Spleen (tissue), 11 donors: ENCODE measurements around the gene CD8B. TPM values are rescaled to one million over a fixed set of nuclear protein-coding genes. Genes with fewer than 3 reads are reported as not detected.
A peak's percentile ranks its signal among the peaks of the same experiment; 100 is the strongest.

ENCODE experiments used
- DNase-seq: peaks from one replicate; pipeline ENCODE4 v3.0.0-alpha.2; 2020
- H3K27ac ChIP-seq, 8 donors: fragments of 200-600 bp; sonication (generic) in 7 of 8; 1 replicate in 4 of 8; 2 replicates in 4 of 8; pipeline versions ENCODE4 v1.5.0 to v1.8.0; 2016 to 2021; ENCODE audit warnings: inconsistent platforms in 4 of 8, mild to moderate bottlenecking in 4 of 8, moderate library complexity in 1 of 8
- H3K27me3 ChIP-seq, 7 donors: fragments of 200-600 bp; sonication (generic) in 6 of 7; replicated peaks in 1 of 7; 1 replicate in 4 of 7; 2 replicates in 3 of 7; pipeline versions ENCODE4 v1.5.0 to v1.8.0; 2016 to 2021; ENCODE audit warnings: inconsistent platforms in 3 of 7, mild to moderate bottlenecking in 1 of 7
- H3K36me3 ChIP-seq, 6 donors: fragments of 200-600 bp; sonication (generic) in 5 of 6; 1 replicate in 4 of 6; 2 replicates in 2 of 6; pipeline versions ENCODE4 v1.5.0 to v1.8.0; 2016 to 2021; ENCODE audit warnings: inconsistent platforms in 2 of 6
- H3K4me1 ChIP-seq, 6 donors: fragments of 200-600 bp; sonication (generic) in 5 of 6; 1 replicate in 3 of 6; 2 replicates in 3 of 6; pipeline versions ENCODE4 v1.5.0 to v1.8.0; 2016 to 2021; ENCODE audit warnings: inconsistent platforms in 3 of 6
- H3K4me3 ChIP-seq, 8 donors: fragments of 200-600 bp; sonication (generic) in 7 of 8; 1 replicate in 4 of 8; 2 replicates in 4 of 8; pipeline versions ENCODE4 v1.5.0 to v1.8.0; 2016 to 2021; ENCODE audit warnings: inconsistent platforms in 4 of 8, mild to moderate bottlenecking in 4 of 8, moderate library complexity in 2 of 8
- H3K9me3 ChIP-seq, 8 donors: fragments of 200-600 bp; sonication (generic) in 7 of 8; 1 replicate in 4 of 8; 2 replicates in 4 of 8; pipeline versions ENCODE4 v1.5.0 to v1.8.0; 2016 to 2021; ENCODE audit warnings: inconsistent platforms in 4 of 8
- POLR2A ChIP-seq, 3 donors: fragments of 450-650 bp; IDR thresholded peaks; one replicate each; pipeline ENCODE4 v1.5.1; 2017; ENCODE audit warnings: antibody characterized with exemption in 3 of 3, mild to moderate bottlenecking in 1 of 3
- POLR2AphosphoS5 ChIP-seq, 3 donors: sonication (generic); formaldehyde crosslinking; IDR thresholded peaks; one replicate each; pipeline ENCODE4 v1.5.1; 2017; ENCODE audit warnings: antibody characterized with exemption in 3 of 3
- WGBS, 5 donors: extraction: QIAGEN DNeasy Blood & Tissue Kit in 3 of 5; methylation state at CpG; one replicate each; pipeline versions ENCODE4 v1.1.5 to v1.1.7; 2013 to 2018; 5-methylcytosine and 5-hydroxymethylcytosine counted together
- intact Hi-C: fragments of 100-400 bp; cut with DNase I; formaldehyde crosslinking; loops from one replicate; pipeline ENCODE4 v1.15.0; 2023; ENCODE audit warnings: low total_unique reads
- polyA plus RNA-seq, 3 donors: library from polyadenylated mRNA; stranded (reverse); fragments of 200-250 nt; gene quantifications; one replicate each; pipeline ENCODE4 v1.2.1, GENCODE V29; 2013
- total RNA-seq, 7 donors: library from RNA; depleted of rRNA in 3 of 7; stranded (reverse); fragments of >200 nt in 3 of 7; fragmentation: NEBNext Ultra II Directional in 4 of 7; extraction: Animal tissue kit (Norgen Biotek cat#: 25700) in 4 of 7; gene quantifications; one replicate each; pipeline versions ENCODE4 v1.1.0 to v1.2.1, GENCODE V29; 2016 to 2021
- TF ChIP-seq, protein P1 (sequence below), 11 experiments: fragments of 200-600 bp in 7 of 11; fragments of 450-650 bp in 4 of 11; sonication (generic) in 4 of 11; IDR thresholded peaks in 8 of 11; conservative IDR thresholded peaks in 3 of 11; 1 replicate in 7 of 11; 2 replicates in 4 of 11; pipeline versions ENCODE4 v1.4.0 to v1.8.0; 2016 to 2021; ENCODE audit warnings: antibody characterized with exemption in 11 of 11, inconsistent platforms in 4 of 11, mild to moderate bottlenecking in 1 of 11
- donor health status: healthy with polysubstance abuse.
- donor health status: DM: no; HTN: no; CAD: no; lungs with moderate emphysema.
- donor health status: DM: no; HTN: no; CAD: no.
- donor health status: Bipolar disorder and iron deficiency.
- donor health status: healthy.
- donor health status: DM: no; HTN: no; CAD: no.
- donor health status: DM: yes; HTN: yes; CAD: no.

Gene CD8B
- total and polyA plus RNA-seq, 10 donors: 5.0 to 24.3 (median 17.0) TPM

DNA sequence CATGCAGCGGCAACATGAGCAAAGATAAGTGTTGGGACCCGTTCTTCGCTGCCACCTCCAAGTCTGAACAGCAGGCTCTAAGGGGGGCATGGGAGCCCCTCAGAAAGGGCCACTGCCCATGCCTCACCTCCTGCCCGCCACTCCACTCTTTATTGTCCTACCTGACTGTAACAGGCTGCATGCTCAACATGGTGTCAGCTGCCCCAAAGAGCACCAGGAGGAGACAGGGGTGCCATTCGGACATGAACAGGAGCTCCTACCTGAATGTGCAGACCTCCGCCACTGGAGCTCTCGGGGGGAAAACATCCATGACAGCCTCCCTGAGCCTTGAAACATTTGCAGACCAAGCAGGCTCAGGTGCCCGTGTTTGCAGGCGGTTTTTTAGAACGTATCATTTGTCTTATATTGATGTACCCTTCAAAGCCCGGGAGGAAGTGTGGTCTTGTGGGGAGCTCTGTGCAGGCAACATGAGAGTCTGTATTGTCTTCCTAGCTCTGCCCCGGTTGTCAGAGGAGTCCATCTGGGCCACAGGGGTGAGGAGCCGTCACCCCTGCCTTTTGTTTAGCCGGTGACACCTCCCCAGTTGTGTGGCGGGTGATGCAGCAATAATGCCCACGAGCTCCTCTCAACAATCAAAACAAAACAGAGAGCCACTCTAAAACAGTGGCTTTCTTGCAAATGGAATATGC is 35.8 kb downstream of the CD8B start:
- 60 to 69% (median 66%) methylated on average over 13 to 16 of the region's 16 CpGs for WGBS, 5 donors
- DNase-seq: no peak
- Histone ChIP-seq H3K4me3 (peak overlapping the region in 6 of 8 donors; percentile 5 to 62 (median 22)), H3K4me1 (no peaks in the 10 kb centered on the region), H3K27ac (peak overlapping the region in 5 of 8 donors; percentile 38 to 82 (median 63)), H3K9me3 (peaks cover 0 to 22% (median 15%) of the 10 kb centered on the region in 8 donors), H3K27me3 (peaks cover 0 to 5% (median 0%) of the 10 kb centered on the region in 7 donors), H3K36me3 (no peaks in the 10 kb centered on the region)
- TF ChIP-seq, protein P1, sequence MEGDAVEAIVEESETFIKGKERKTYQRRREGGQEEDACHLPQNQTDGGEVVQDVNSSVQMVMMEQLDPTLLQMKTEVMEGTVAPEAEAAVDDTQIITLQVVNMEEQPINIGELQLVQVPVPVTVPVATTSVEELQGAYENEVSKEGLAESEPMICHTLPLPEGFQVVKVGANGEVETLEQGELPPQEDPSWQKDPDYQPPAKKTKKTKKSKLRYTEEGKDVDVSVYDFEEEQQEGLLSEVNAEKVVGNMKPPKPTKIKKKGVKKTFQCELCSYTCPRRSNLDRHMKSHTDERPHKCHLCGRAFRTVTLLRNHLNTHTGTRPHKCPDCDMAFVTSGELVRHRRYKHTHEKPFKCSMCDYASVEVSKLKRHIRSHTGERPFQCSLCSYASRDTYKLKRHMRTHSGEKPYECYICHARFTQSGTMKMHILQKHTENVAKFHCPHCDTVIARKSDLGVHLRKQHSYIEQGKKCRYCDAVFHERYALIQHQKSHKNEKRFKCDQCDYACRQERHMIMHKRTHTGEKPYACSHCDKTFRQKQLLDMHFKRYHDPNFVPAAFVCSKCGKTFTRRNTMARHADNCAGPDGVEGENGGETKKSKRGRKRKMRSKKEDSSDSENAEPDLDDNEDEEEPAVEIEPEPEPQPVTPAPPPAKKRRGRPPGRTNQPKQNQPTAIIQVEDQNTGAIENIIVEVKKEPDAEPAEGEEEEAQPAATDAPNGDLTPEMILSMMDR (IDR thresholded peaks at IDR 0.05 in 8 of 11, conservative IDR thresholded peaks at IDR 0.05 in 3 of 11): no peak
- TF ChIP-seq POLR2AphosphoS5 (IDR thresholded peaks at IDR 0.05): peak in 2 of 3 donors; percentile 36 to 71
- intact Hi-C loops: no loop called here

DNA sequence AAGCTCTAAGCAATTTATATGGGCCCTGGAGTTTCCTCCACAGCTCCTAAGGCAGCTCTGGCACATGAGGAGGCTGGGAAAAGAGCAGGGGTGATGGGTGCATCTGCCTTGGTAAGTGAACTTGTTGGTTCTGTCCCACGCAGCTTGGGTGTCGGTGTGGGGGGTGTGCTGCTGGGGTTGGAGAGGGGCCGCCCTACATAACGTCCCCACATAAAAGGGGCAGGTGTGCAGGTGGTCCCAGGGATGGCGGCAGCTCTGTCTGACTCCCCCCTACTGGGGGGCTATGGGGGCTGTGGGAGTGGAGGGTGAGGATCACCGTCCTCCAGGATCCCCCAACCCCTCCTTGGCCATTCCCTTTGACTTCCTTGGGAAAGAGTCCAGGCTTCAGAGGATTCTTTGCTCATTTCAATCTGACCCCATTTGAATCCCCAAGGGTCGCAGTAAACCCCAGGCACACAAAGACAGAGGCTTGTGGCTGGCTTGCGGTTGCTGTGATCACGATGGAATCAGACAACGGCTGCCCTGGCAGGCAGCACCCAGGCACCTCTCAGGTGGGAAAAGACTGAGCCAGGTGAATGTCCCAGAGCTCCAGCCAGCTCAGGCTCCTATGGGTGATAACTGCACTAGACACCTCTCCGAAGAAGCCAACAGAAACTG is 36.5 kb downstream of the CD8B start:
- H3K4me3 ChIP-seq: peak overlapping the region in 5 of 8 donors; percentile 5 to 62 (median 26)
- H3K27ac ChIP-seq: peak overlapping the region in 5 of 8 donors; percentile 38 to 82 (median 63)
- intact Hi-C loops: no loop called here
- 77 to 86% (median 83%) methylated on average over 11 of the region's 11 CpGs for WGBS, 5 donors
- H3K36me3 ChIP-seq: no peaks in the 10 kb centered on the region
- no peak for TF ChIP-seq POLR2AphosphoS5 (IDR thresholded peaks at IDR 0.05)
- TF ChIP-seq, protein P1 (IDR thresholded peaks at IDR 0.05 in 8 of 11, conservative IDR thresholded peaks at IDR 0.05 in 3 of 11): no peak
- no peak for TF ChIP-seq POLR2A (IDR thresholded peaks at IDR 0.05)
- H3K4me1 ChIP-seq: no peaks in the 10 kb centered on the region
- no peak for DNase-seq
- H3K9me3 ChIP-seq: peaks cover 0 to 22% (median 15%) of the 10 kb centered on the region in 8 donors
- peaks cover 0 to 5% (median 0%) of the 10 kb centered on the region in 7 donors for H3K27me3 ChIP-seq

DNA sequence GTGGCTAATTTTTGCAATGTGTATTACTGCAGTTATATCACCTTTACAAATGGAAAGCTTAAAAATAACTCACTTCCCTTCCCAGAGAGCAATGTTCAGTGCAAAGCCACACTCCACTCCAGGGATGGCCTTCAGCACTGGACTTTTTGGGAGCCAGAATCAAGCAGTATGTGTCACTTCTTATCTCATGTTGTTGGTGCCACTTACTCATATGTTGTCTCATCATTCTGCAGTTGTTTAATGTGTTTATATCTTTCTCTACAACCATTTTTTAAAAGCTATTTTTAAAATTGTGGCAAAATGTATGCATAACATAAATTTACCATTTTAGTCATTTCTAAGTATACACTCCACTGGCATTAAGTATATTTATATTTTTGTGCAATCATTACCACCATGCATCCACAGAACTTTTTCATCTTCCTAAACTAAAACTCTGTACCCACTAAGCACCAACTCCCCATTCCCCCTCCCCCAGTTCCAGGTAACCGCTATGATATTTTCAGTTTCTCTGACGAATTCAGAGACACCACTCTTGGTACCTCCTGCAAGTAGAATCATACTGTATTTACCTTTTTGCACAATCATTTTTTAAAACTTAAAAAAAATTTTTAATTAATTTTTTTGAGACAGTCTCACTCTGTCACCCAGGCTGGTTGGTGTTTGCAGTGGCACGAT is 38.9 kb downstream of the CD8B start:
- peak overlapping the region in 3 of 8 donors; percentile 20 to 82 (median 72) for H3K27ac ChIP-seq
- WGBS, 5 donors: 74 to 85% (median 81%) methylated on average over 3 of the region's 3 CpGs
- intact Hi-C loops: no loop called here
- peaks cover 0 to 22% (median 15%) of the 10 kb centered on the region in 8 donors for H3K9me3 ChIP-seq
- H3K4me1 ChIP-seq: no peaks in the 10 kb centered on the region
- TF ChIP-seq POLR2A (IDR thresholded peaks at IDR 0.05): no peak
- TF ChIP-seq POLR2AphosphoS5 (IDR thresholded peaks at IDR 0.05): no peak
- TF ChIP-seq, protein P1 (IDR thresholded peaks at IDR 0.05 in 8 of 11, conservative IDR thresholded peaks at IDR 0.05 in 3 of 11): no peak
- no peaks in the 10 kb centered on the region for H3K36me3 ChIP-seq
- peak overlapping the region in 1 of 8 donors; percentile 62 for H3K4me3 ChIP-seq
- no peak for DNase-seq
- peaks cover 0 to 5% (median 0%) of the 10 kb centered on the region in 7 donors for H3K27me3 ChIP-seq
